Dermis blood vessel endothelial cell (primary cell): ENCODE results near the gene FREM2. TPM values are rescaled to one million over a fixed set of nuclear protein-coding genes. Genes with fewer than 3 reads are reported as not detected.

Experiments
- DNase-seq: peaks from one replicate; pipeline ENCODE4 v3.0.0; 2010
- total RNA-seq: library from RNA; depleted of rRNA; stranded (reverse); fragments of >200 nt; gene quantifications from 2 replicates; pipeline ENCODE4 v1.2.3, GENCODE V29; 2014

Gene FREM2
- total RNA-seq, 1 donor from 2014 or later: under 0.01 TPM

DNA sequence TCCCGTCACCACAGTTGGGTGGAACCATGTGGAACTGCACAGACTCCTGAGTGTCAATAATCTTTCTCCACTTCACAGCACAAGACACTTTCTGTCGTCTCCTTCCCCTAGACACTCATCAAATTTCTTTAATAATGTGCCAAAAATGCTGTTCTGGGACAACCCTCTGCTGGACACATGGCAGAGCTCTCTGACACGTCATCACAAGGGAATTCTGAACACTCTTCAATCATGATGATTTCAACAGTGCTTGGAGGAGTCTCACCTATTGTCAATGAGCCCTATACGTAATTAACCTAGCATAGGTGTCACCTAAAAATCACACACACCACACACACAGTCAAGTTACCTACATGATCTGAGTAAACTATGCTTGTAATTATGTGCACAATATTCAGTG, 162.4 kb downstream of the FREM2 start:
- no peak for DNase-seq

DNA sequence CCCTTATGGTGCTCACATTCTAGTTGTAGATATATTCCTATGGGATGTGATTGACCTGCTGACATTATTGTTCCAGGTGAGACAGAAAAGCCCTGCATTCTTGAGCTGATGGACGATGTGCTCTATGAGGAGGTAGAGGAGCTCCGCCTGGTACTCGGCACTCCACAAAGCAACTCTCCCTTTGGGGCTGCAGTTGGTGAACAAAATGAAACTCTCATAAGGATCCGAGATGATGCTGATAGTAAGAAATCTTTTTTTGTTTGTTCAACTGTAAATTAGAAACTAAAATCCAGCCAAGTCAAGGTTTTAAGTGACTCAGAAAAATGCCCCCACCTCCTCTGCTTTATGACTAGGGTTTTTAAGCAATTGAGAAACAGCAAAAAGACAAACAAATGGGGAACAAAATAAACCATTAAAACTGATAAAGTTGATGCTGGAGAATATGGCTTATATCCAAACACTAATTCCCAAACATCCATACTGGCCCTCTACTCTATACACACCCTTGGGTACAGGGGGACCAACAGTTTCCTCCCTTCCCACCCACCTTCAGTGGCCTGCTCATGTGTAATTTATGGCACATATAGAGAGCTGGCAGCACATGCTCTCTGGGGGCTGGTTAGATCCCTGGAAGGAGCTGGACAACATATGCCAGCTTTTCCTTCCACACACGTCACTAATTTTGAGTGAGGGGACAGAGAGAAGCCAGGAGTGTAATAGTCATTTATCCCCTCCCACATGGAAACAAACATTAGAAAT, 164.2 kb downstream of the FREM2 start:
- no peak for DNase-seq

DNA sequence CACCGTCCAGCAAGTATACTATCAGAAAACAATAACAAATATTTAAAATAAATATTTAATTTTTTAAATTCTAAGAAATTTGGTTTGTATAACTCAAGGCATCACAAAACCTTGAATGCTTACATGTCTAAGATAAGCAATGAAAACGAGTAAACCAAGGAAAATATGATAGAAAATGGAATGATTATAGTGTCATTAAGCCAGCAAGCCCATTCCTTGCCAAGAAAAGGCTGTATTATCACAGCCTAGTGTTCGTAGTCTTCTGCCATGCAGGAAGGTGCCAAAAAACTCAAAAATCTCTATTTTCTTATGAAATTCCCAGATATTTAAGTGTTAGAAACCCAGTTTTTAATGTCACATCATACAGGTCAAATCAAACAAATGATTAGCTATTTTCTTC, 167.3 kb downstream of the FREM2 start:
- no peak for DNase-seq

DNA sequence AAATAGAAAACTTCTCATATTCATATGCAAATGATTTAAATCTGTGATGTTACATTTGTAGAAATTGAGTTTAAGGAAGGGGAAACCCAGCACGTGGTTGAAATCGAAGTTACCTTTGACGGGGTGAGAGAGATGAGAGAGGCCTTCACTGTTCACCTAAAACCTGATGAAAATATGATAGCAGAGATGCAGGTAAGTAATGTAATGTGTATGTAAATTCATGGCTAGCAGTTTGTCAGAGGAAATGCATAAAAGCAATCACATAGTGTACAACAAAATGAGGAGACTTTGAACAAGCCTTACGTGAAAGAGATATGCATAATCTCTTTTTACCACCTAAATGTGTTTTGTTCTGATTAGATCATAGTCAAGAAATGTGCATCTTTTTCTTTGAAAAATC, 169.2 kb downstream of the FREM2 start:
- no peak for DNase-seq

DNA sequence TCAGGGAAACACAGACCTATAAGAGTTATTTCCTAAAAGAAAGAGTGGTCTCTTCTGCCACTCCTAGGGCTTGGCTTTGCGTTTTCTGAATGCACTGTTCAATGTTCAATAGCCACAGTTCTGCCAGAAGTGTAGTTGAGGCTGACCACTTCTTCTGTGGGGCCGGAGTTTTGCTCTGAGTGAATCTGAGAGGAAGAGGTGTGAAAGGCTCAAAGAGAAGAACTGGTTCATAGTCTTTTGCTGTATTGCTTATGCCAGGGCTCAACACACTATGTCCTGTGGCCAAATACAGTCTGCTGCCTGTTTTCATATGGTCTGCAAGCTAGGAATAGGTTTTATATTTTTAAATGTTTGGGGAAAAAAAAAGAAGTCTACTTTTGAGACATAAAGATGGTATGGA, 175.6 kb downstream of the FREM2 start:
- no peak for DNase-seq

DNA sequence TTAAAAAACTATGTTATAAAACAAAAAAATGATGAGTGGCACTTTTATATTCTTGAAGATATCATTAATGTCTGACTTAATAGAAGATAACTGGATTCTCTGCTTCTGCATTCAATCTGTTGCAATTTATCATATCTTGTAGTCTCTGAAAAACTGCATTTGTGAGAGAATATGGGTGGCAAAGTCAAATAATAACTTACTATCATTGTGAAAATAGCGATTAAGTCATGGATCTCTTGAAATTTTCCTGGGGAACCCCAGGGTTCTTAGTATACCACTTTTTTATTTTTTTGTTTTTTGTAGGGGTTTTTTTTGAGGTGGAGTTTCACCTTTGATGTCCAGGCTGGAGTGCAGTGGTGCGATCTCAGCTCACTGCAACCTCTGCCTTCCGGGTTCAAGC, 176.7 kb downstream of the FREM2 start:
- DNase-seq: no peak

DNA sequence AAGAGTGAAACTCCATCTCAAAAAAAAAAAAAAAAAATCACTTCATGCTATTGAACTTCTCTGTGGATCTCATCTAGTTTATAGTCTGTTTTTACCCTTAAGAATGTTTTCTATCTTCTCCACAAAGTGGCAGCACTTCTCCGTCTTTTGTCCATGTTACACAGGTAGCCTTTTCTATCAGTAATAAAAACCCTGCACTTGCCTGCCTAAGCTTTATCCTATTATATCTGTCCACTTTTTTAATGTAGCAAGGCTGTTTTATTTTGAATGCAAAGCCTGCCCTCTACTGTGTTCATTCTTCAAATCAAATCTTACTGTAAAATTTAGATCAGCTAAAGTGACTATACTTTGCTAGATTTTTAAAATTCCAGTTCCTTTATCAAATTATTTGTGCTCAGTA, 179.8 kb downstream of the FREM2 start:
- peak; percentile 2 for DNase-seq

DNA sequence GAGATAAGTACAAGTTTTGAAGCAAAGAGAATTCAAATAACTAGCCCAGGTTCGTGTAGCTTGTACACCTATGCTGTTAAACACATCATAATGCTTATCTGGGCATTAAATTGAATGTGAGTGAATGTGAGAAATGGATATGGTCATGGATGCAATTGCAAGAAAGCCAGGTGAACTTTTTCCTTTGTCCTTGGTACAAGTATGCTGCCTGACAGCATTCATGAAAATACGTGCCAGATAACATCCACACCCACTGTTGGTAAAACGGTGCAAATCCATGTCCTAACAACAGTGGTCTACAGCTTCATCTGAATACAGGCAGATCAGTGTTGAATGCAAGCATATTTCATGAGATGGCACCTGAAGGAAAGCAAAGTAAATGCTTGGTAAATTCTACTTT, 181.5 kb downstream of the FREM2 start:
- no peak for DNase-seq

DNA sequence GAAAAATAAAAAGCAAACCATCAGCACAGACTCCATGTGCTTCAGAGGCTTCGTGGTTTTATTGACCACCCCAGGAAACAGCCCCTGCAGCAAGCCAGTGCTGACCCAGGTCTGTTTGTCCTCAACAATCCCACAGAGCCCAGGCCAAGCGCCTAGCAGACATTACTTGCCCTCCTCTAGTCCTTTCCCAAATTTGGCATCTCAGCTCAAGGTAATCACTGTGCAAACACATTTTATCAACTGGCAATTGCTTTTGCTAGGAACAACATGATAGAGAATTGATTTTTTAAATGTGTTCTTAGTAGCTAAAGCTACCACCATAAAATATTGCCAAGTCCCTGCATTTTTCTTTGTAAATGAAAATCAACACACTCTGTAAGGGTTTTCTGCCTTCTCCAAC, 182.0 kb downstream of the FREM2 start:
- DNase-seq: no peak

DNA sequence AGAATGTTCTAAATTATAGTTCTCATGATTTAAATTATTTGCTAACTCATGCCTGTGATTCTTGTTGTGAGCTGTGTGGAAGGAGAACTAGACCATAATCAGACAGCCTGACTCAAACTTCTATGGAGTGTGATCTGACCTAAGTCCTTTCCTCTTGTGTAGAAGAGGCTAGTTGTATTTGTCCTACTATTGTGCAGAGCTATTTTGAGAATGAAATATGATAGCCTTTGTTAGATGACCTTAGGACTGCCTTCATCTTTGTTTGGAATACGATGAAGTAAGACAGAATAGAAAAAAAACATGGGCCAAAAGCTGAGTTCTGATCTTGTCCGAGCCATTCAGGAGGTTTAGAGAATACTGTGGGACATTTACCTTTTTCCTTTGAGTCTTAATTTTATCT, 184.4 kb downstream of the FREM2 start:
- DNase-seq: no peak

DNA sequence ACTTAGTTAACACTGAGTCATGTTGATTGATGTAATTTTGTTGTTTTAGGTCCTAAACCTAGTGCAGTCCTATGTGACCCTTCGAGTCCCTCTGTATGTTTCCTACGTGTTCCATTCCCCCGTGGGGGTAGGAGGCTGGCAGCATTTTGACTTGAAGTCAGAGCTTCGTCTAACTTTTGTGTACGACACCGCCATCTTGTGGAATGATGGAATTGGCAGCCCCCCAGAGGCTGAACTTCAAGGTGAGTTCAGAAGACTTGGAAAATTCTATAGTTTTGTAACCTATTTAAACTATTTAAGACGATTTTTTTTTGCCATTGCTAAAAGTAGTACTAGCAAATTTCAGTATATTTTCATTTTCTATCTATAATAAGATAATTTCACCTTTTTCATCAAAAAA, 185.8 kb downstream of the FREM2 start:
- peak; percentile 49 for DNase-seq

DNA sequence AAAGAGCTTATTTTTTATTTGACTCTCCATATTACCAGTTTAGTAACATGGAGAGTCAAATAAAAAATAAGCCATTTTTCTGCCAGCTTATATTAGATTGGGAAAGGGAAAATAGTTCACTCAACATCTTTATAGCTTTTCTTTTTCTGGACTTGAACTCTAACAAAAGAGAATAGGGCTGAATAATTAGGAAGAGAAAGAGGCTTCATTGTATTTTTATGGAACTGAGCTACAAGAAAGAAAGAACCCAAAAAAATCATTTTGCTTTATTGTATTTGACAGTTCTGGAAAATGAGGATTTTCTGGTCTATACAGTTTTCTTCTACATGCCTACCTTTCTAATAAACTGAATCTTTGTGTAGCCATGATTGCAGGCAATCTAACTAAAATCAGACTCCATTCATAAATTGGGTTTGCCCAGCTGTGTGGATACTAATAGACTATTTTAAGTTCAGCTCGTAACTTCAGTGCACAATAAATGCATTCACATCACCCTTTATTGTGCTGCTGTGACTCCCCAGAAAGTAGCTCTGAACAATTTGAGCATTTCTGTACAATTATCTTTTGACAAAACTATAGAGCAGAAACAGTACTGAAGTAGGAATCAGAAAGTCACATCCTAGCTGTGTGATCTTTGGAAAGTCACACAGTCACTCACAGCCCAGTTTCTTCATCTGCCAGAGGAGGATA, 188.5 kb downstream of the FREM2 start:
- DNase-seq: no peak

DNA sequence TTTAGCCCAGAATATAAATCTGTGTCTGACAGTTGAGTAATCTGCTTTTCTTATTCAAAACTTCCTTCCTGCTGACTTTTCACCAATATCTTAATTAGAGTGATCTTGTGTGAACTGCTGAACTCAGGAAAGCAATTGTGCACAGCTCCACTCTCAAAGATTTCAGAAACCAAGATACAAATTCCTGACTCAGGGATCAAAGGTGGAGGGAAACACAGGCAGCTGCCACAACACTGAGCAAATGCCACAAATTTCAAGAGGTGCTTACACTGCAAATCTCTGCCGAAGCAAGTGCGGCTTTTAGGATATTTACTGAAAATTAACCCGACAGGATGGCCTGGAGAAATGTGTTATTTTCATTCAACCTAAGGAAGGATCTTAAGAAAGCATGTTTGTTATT, 192.4 kb downstream of the FREM2 start:
- DNase-seq: peak; percentile 40

DNA sequence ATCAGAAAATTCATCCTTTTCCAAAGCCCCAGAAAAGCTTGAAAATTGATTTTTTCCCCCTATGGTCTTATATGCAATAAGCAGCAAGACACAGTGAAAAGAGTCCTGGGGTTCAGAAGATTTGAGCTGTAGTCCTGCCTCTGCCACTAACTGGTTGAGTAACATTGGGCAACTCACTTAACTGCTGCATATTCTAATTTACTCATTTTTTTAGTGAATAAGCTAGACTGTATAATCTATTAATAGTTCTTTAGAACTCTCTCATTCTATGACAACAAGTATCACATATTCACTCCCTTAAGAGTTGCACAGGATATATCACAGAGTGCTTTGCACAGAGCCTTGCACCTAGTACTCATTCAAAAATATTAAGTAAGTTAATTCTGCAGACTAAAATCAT, 192.9 kb downstream of the FREM2 start:
- DNase-seq: no peak

DNA sequence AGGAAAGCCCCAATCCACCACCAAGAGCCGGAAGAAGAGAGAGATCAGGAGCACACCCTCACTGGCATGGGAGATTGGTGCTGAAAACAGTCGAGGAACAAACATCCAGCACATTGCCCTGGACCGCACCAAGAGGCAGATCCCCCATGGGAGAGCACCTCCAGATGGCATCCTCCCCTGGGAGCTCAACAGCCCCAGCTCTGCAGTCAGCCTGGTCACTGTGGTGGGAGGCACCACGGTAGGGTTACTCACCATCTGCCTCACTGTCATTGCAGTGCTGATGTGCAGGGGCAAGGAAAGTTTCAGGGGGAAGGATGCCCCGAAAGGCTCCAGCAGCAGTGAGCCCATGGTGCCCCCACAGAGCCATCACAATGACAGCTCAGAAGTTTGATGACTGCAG, 193.5 kb downstream of the FREM2 start:
- no peak for DNase-seq

DNA sequence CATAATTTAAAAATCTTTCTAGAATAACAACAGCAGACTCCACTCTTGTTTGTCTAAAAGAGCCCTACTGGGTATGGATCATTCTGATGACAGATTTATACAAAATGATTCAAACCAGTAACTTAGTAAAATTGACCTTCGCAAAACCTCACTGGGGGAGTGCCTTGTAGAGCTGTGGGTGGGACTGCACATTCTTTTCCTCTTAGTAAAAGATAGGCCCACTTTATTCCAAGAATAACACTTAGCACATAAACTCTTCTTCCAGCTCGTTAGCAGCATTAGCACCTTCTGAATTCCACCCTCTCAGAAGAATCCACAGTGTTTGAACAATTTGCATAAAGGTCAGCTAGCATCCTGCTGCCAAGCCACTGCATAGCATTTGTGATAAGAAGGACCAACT, 196.9 kb downstream of the FREM2 start:
- no peak for DNase-seq

DNA sequence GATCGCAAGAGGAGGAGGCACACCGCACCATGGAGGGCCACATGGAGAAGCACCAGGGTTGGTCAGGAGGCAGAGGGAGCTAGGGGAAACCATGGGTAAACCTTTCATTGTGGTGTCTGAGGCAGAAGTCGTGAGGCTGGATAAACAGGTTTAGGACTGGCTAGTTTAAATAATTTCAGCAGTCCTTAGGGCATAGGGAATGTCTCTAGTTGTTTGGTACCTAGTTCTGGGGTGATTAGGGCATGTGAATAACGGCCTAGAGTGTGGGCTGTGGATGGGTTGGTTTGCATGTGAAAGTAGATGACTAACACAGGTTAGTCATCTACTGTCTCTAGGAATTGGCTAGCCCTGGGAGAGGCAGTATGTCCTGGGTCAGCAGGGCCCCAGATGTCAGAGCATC, 201.4 kb downstream of the FREM2 start:
- DNase-seq: no peak

DNA sequence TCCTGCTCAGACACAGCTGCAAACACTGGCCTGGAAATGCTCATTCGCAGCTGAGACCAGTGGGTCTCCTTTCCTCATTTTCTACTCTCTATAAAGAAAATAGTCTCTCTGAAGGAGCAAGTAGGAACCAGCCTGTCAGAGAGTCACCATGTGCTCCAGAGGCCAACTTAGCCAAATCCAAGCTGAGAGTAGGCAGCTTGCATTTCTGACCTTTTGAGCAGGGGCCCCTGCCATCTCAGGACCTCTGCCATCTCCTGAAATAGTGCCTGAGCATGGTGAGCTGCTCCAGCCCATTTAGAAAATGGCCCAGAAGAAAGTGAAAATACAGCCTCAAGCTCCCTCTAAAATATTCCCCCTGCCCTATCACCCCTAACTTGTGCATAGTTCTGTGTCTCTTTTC, 208.2 kb downstream of the FREM2 start:
- DNase-seq: no peak

DNA sequence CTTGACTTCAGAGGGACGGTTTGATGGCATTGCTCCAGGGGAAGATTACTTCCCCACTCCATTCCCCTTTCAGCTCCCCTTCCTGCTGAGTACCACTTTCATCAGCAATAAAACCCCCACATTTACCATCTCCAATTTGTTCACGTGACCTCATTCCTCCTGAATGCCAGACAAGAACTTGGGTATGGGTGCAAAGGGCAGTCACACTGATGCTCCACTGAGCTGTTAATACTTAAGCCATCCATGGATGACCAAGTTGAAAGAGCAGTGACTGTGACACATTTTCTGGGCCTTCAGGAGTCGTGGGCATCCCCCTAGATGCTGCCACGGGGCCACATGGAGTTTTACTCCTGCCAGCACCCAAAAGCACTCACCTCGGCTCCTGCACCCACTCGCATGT, 210.6 kb downstream of the FREM2 start:
- no peak for DNase-seq

DNA sequence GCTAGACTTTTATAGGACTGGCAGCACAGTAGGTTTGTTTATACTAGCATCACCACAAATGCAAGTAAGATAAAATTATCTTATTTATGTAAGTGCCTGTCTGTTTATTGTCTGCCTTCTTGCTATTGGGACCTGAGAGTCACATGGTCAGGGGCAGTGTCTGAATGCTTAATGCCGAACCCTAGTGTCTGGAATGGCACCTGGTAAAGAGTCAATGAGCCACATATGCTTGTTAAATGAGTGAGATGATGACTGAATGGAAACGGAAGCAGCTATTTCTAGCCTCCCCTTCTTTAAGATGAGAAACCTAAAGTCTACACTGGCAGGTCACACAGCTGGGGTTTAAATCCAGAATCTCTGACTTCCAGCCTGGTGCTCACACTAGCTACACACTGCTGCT, 211.6 kb downstream of the FREM2 start:
- DNase-seq: no peak

DNA sequence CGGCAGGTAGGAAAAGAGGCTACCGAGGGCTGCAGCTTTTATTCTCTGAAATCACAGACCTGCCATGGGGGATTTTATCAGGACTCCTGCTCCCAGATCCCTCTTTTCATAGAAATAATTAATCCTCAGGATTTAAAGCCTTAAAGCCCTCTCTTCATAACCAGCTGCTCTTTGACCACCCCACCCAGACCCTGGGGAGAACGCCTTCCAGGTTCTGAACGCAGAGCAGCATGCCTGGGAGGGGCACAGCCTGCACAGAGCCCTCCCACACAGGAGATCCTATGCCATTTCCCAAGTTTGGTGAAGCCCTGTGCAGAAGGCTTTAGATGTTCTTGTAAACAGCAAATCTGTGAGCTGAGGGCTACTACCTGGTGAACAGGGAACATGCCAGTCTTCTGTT, 212.7 kb downstream of the FREM2 start:
- no peak for DNase-seq

DNA sequence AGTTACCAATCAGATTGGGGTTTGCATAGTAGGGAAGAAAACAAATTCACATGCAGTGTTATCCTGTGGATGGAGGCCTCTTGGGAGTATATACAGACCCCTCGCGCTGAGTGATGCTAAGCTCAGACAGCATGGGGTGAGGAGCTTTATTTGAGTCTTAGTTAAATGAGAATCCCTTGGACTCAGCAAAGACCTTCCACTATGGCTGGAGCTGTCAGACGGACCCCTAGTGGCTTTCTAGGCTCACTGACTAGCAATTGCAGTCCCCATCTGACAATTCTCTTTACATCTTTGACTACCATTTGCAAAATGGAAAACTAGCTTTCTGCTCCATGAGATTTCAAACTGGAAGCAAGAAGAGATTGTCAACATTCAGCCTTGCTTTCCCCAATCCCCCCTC, 213.3 kb downstream of the FREM2 start:
- peak; percentile 2 for DNase-seq

DNA sequence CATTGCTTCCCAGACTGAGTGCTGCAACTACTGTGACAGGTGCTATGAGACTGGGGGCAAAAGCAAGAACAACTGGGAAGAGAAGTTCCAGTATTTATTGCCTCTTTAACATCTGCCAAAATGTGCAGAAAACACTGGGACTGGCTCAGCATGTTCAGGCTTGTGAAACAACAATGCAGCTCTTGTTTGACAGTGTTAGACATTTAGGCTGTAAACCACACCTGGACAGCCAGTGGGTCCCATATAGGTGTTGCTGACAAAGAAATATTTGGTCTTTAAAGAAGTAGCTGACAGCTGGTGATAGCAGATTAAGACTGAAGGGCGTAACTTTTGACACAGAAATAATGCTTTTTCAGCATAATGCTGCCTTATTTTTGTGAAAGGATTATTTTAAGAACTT, 215.7 kb downstream of the FREM2 start:
- DNase-seq: no peak

DNA sequence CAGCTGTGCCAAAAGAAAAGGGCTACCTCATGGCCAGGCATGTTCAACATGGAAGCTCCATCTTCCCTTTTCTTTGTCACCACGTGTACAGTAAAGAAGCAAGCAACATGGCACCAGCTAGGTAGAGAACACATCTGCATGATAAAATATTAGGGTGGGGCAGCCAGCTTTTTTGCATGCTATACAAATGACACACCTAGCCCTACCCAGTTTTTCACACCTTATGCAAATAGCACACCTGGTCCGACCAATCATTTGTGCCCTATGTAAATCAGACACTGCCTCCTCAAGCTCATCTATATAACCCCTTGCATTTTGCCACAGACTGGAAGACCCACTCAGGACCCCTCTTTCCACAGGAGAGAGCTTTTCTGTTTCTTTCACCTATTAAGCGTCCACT, 218.2 kb downstream of the FREM2 start:
- no peak for DNase-seq

DNA sequence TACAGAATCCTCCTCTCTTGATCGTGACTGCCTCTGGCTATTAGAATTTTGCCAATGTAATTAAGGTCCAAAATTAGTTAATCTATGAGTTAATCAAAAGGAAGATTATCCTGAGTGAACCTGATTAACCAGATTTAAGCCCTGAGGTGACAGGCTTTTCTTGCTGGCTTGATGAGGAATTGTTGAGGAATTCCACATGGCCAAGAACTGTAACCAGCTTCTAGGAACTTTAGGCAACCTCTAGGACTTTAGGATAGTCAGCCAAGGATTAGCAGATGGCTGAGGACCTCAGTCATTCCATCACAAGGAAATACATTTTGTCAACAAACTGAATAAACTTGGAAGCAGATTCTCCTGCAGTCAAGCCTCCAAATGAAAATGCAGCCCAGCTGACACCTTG, 219.0 kb downstream of the FREM2 start:
- no peak for DNase-seq
